HepG2 (cell line): ENCODE measurements around the gene CRTAC1. TPM values are rescaled to one million over a fixed set of nuclear protein-coding genes. Genes with fewer than 3 reads are reported as not detected.

Source experiments
- CBX2 ChIP-seq, 2 experiments: fragments of 200-600 bp in 1 of 2; sonication (generic); formaldehyde crosslinking in 1 of 2; IDR thresholded peaks; 2 replicates each; pipeline versions ENCODE4 v1.7.0 to v1.8.1; 2018 to 2022; ENCODE audit warnings: low read depth in 2 of 2, low read length in 1 of 2, mild to moderate bottlenecking in 1 of 2, missing genetic modification reagents in 1 of 2
- CBX5 ChIP-seq: sonication (generic); formaldehyde crosslinking; IDR thresholded peaks from 2 replicates; pipeline ENCODE4 v1.4.0; 2020; ENCODE audit warnings: missing genetic modification reagents, borderline replicate concordance
- DPF2 ChIP-seq: sonication (generic); formaldehyde crosslinking; IDR thresholded peaks from 2 replicates; pipeline ENCODE4 v1.4.0; 2020; ENCODE audit warnings: mild to moderate bottlenecking, low read depth, missing genetic modification reagents, borderline replicate concordance
- KDM6A ChIP-seq: IDR thresholded peaks from 2 replicates; pipeline ENCODE4 v1.6.1; 2016; ENCODE audit warnings: low read depth
- PHB2 ChIP-seq: fragments of 450-650 bp; IDR thresholded peaks from 2 replicates; pipeline ENCODE4 v1.6.1; 2018; ENCODE audit not compliant: partially characterized antibody
- THAP9 ChIP-seq: sonication (generic); formaldehyde crosslinking; IDR thresholded peaks from 2 replicates; pipeline ENCODE4; 2020; ENCODE audit warnings: missing genetic modification reagents, mild to moderate bottlenecking, borderline replicate concordance
- U2AF1 ChIP-seq: fragments of 200-400 bp; formaldehyde crosslinking; optimal IDR thresholded peaks from 2 replicates; pipeline ENCODE3; 2017; ENCODE audit warnings: mild to moderate bottlenecking, low read depth, low read length
- ZBTB3 ChIP-seq: sonication (generic); formaldehyde crosslinking; IDR thresholded peaks from 2 replicates; pipeline ENCODE4 v1.4.0; 2020; ENCODE audit warnings: low read depth, mild to moderate bottlenecking, moderate library complexity, missing genetic modification reagents, borderline replicate concordance
- ZFYVE20 ChIP-seq: sonication (generic); formaldehyde crosslinking; IDR thresholded peaks from 2 replicates; pipeline ENCODE4 v1.8.0; 2023; ENCODE audit warnings: low read depth, mild to moderate bottlenecking, moderate library complexity, missing genetic modification reagents, borderline replicate concordance
- ZNF496 ChIP-seq: sonication (generic); formaldehyde crosslinking; IDR thresholded peaks from 2 replicates; pipeline ENCODE4 v1.8.1; 2023; ENCODE audit warnings: mild to moderate bottlenecking, moderate library complexity, missing genetic modification reagents; ENCODE audit not compliant: insufficient replicate concordance
- ZNF501 ChIP-seq: sonication (generic); formaldehyde crosslinking; IDR thresholded peaks from 2 replicates; pipeline ENCODE4 v1.5.1; 2020; ENCODE audit warnings: mild to moderate bottlenecking, moderate library complexity, missing genetic modification reagents
- ZNF841 ChIP-seq: sonication (generic); formaldehyde crosslinking; IDR thresholded peaks from 2 replicates; pipeline ENCODE4 v1.8.1; 2023; ENCODE audit warnings: missing genetic modification reagents, borderline replicate concordance
- ZSCAN22 ChIP-seq: sonication (generic); formaldehyde crosslinking; IDR thresholded peaks from 2 replicates; pipeline ENCODE4 v1.4.0; 2020; ENCODE audit warnings: mild to moderate bottlenecking, missing genetic modification reagents
- polyA plus RNA-seq, 8 experiments: library from polyadenylated mRNA; depleted of rRNA in 3 of 8; stranded (reverse) in 7 of 8; unstranded in 1 of 8; fragments of >200 nt; fragmentation: Illumina TruSeq in 4 of 8; extraction: Trizol in 4 of 8; gene quantifications; 2 replicates each; pipeline versions ENCODE4 v1.2.1 to v1.2.3, GENCODE V29; 2011 to 2016; ENCODE audit warnings: low read depth in 4 of 8, missing spikeins in 1 of 8, mixed read lengths in 1 of 8; ENCODE audit not compliant: insufficient read depth in 1 of 8
- total RNA-seq, 5 experiments: library from RNA; depleted of rRNA; stranded (reverse); fragments of >200 nt; fragmentation: Illumina TruSeq; extraction: Trizol; gene quantifications; 2 replicates each; pipeline ENCODE4 v1.2.3, GENCODE V29; 2016; ENCODE audit warnings: low read depth in 1 of 5
- TF ChIP-seq, protein P1 (sequence below): sonication (generic); formaldehyde crosslinking; IDR thresholded peaks from 2 replicates; pipeline ENCODE4 v1.8.0; 2023; ENCODE audit warnings: mild to moderate bottlenecking, missing genetic modification reagents
- TF ChIP-seq, protein P2 (sequence below): sonication (generic); formaldehyde crosslinking; IDR thresholded peaks from 2 replicates; pipeline ENCODE4 v1.4.0; 2020; ENCODE audit warnings: missing genetic modification reagents, mild to moderate bottlenecking, borderline replicate concordance
- TF ChIP-seq, protein P3 (sequence below): sonication (generic); formaldehyde crosslinking; IDR thresholded peaks from 2 replicates; pipeline ENCODE4 v1.4.0; 2020; ENCODE audit warnings: missing genetic modification reagents, mild to moderate bottlenecking, borderline replicate concordance

CRTAC1 gene
- total and polyA plus RNA-seq, 2 of the 13 experiments (the other 11 are each of a cell fraction or from before 2014, with no cell fraction given): not detected

GRCh38 chr10:97869091-97870042, 161.1 kb downstream of the CRTAC1 start (continued):
- TF ChIP-seq ZNF496 (CRISPR knock-in tag): no peak
- TF ChIP-seq DPF2 (CRISPR knock-in tag): no peak
- no peak for TF ChIP-seq ZBTB3
- TF ChIP-seq ZFYVE20 (CRISPR knock-in tag): no peak
- no peak for TF ChIP-seq ZSCAN22 (CRISPR knock-in tag)
- TF ChIP-seq CBX2 (IDR thresholded peaks at IDR 0.05; ENCODE audit: low read depth, low read length): no peak
- TF ChIP-seq CBX2 (CRISPR knock-in tag; IDR thresholded peaks at IDR 0.05; ENCODE audit: low read depth): no peak
- TF ChIP-seq, protein P1, sequence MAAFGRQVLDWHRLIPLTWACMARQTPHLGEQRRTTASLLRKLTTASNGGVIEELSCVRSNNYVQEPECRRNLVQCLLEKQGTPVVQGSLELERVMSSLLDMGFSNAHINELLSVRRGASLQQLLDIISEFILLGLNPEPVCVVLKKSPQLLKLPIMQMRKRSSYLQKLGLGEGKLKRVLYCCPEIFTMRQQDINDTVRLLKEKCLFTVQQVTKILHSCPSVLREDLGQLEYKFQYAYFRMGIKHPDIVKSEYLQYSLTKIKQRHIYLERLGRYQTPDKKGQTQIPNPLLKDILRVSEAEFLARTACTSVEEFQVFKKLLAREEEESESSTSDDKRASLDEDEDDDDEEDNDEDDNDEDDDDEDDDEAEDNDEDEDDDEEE (CRISPR knock-in tag): no peak
- no peak for TF ChIP-seq PHB2
- TF ChIP-seq, protein P2, sequence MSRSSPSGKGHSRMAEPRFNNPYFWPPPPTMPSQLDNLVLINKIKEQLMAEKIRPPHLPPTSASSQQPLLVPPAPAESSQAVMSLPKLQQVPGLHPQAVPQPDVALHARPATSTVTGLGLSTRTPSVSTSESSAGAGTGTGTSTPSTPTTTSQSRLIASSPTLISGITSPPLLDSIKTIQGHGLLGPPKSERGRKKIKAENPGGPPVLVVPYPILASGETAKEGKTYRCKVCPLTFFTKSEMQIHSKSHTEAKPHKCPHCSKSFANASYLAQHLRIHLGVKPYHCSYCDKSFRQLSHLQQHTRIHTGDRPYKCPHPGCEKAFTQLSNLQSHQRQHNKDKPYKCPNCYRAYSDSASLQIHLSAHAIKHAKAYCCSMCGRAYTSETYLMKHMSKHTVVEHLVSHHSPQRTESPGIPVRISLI (CRISPR knock-in tag): no peak
- no peak for TF ChIP-seq ZNF841
- TF ChIP-seq ZNF501 (CRISPR knock-in tag): peak; percentile 55; the same call in 1 of the 2 replicates
- no peak for TF ChIP-seq KDM6A (CRISPR knock-in tag)
- peak; percentile 71; the same call in 1 of the 2 replicates for TF ChIP-seq CBX5
- peak; percentile 50; the same call in 1 of the 2 replicates for TF ChIP-seq THAP9 (CRISPR knock-in tag)
- TF ChIP-seq, protein P3, sequence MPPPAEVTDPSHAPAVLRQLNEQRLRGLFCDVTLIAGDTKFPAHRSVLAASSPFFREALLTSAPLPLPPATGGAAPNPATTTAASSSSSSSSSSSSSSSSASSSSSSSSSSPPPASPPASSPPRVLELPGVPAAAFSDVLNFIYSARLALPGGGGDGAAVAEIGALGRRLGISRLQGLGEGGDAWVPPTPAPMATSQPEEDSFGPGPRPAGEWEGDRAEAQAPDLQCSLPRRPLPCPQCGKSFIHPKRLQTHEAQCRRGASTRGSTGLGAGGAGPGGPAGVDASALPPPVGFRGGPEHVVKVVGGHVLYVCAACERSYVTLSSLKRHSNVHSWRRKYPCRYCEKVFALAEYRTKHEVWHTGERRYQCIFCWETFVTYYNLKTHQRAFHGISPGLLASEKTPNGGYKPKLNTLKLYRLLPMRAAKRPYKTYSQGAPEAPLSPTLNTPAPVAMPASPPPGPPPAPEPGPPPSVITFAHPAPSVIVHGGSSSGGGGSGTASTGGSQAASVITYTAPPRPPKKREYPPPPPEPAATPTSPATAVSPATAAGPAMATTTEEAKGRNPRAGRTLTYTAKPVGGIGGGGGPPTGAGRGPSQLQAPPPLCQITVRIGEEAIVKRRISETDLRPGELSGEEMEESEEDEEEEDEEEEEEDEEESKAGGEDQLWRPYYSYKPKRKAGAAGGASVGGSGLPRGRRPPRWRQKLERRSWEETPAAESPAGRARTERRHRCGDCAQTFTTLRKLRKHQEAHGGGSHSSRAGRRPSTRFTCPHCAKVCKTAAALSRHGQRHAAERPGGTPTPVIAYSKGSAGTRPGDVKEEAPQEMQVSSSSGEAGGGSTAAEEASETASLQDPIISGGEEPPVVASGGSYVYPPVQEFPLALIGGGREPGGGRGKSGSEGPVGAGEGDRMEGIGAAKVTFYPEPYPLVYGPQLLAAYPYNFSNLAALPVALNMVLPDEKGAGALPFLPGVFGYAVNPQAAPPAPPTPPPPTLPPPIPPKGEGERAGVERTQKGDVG: no peak
- TF ChIP-seq U2AF1: no peak
